H1 (cell line): ENCODE measurements around the gene MAP2K5. TPM values are rescaled to one million over a fixed set of nuclear protein-coding genes. Genes with fewer than 3 reads are reported as not detected.

Experiments
- CTCF ChIA-PET: fragments of 300-600 bp; sonication (Branson Sonifier 250); formaldehyde crosslinking; loops from one replicate; lab custom pipeline; 2021; ENCODE audit not compliant: partially characterized antibody; lab: Charles Lee
- POLR2A ChIA-PET: fragments of 300-600 bp; sonication (Branson Sonifier 250); formaldehyde crosslinking; loops from one replicate; lab custom pipeline; 2021; ENCODE audit warnings: inconsistent platforms; ENCODE audit not compliant: partially characterized antibody; lab: Charles Lee
- DNase-seq, 2 experiments: peaks; one replicate each; pipeline versions ENCODE4 v3.0.0 to v3.0.0-alpha.2; 2010 to 2022; ENCODE audit warnings: low spot score in 2 of 2, low read depth in 1 of 2, mixed read lengths in 1 of 2
- FAIRE-seq: peaks from 2 replicates; lab custom pipeline; 2011; peaks lifted over from hg19 to GRCh38; lab: Jason Lieb, UNC
- H2AFZ ChIP-seq: 2 replicates; pipeline ENCODE4 v1.8.1; 2012; ENCODE audit warnings: low read length, inconsistent platforms
- H2AK5ac ChIP-seq: 2 replicates; pipeline ENCODE4 v1.6.1; 2013; ENCODE audit warnings: low read depth, low read length
- H2BK120ac ChIP-seq: replicated peaks from 2 replicates; pipeline ENCODE3; 2013; ENCODE audit warnings: low read depth, low read length, inconsistent platforms
- H2BK12ac ChIP-seq: 2 replicates; pipeline ENCODE4 v1.6.1; 2013; ENCODE audit warnings: low read depth, low read length
- H2BK15ac ChIP-seq: 2 replicates; pipeline ENCODE4 v1.6.1; 2013; ENCODE audit warnings: low read length
- H2BK20ac ChIP-seq: 2 replicates; pipeline ENCODE4 v1.6.1; 2013; ENCODE audit warnings: low read length
- H2BK5ac ChIP-seq: 2 replicates; pipeline ENCODE4 v1.6.1; 2013; ENCODE audit warnings: low read depth, low read length
- H3K14ac ChIP-seq: 2 replicates; pipeline ENCODE4 v1.6.1; 2013; ENCODE audit warnings: inconsistent platforms; ENCODE audit not compliant: insufficient read length
- H3K18ac ChIP-seq: 2 replicates; pipeline ENCODE4 v1.6.1; 2013; ENCODE audit warnings: low read length; ENCODE audit errors: extremely low read depth
- H3K23ac ChIP-seq: 2 replicates; pipeline ENCODE4 v1.6.1; 2013; ENCODE audit warnings: inconsistent platforms; ENCODE audit not compliant: insufficient read length
- H3K23me2 ChIP-seq: 2 replicates; pipeline ENCODE4 v1.6.1; 2013; ENCODE audit warnings: low read depth, low read length
- H3K27ac ChIP-seq: 2 replicates; pipeline ENCODE4 v1.6.1; 2011; ENCODE audit warnings: low read depth, low read length, inconsistent platforms
- H3K27me3 ChIP-seq, 4 experiments: replicated peaks in 1 of 4; 1 replicate in 1 of 4; 2 replicates in 3 of 4; pipeline versions ENCODE4 v1.6.1 to v1.8.1; 2011 to 2013; ENCODE audit warnings: low read length in 3 of 4, mild to moderate bottlenecking in 3 of 4, inconsistent platforms in 2 of 4, mixed read lengths in 2 of 4, moderate library complexity in 1 of 4; ENCODE audit not compliant: control insufficient read depth in 3 of 4, insufficient read depth in 3 of 4; ENCODE audit errors: extremely low read depth in 1 of 4
- H3K36me3 ChIP-seq, 4 experiments: 2 replicates each; pipeline versions ENCODE4 v1.6.1 to v1.8.1; 2011 to 2013; ENCODE audit warnings: mild to moderate bottlenecking in 4 of 4, low read length in 3 of 4, moderate library complexity in 2 of 4, control low read depth in 1 of 4, inconsistent platforms in 1 of 4; ENCODE audit not compliant: insufficient read depth in 4 of 4, control insufficient read depth in 2 of 4
- H3K4ac ChIP-seq: replicated peaks from 2 replicates; pipeline ENCODE3; 2013; ENCODE audit warnings: low read length, low read depth, mixed read lengths, inconsistent platforms; ENCODE audit not compliant: insufficient read length
- H3K4me1 ChIP-seq, 4 experiments: replicated peaks in 1 of 4; 1 replicate in 1 of 4; 2 replicates in 3 of 4; pipeline versions ENCODE4 v1.6.1 to v1.8.1; 2011 to 2013; ENCODE audit warnings: low read length in 3 of 4, inconsistent platforms in 2 of 4, mixed read lengths in 1 of 4; ENCODE audit not compliant: insufficient read depth in 4 of 4, control insufficient read depth in 3 of 4
- H3K4me2 ChIP-seq, 2 experiments: 2 replicates each; pipeline versions ENCODE4 v1.6.1 to v1.8.1; 2011 to 2013; ENCODE audit warnings: low read depth in 2 of 2, low read length in 2 of 2, control low read depth in 1 of 2, inconsistent platforms in 1 of 2, mild to moderate bottlenecking in 1 of 2; ENCODE audit not compliant: insufficient read depth in 1 of 2
- H3K4me3 ChIP-seq, 4 experiments: fragments of 200-600, 300-600 bp in 1 of 4; sonication (generic), shearing (Covaris generic), sonication (Bioruptor Twin) in 1 of 4; 2 replicates each; pipeline versions ENCODE4 v1.5.1 to v1.8.1; 2011 to 2016; ENCODE audit warnings: low read length in 4 of 4, low read depth in 3 of 4, control low read depth in 2 of 4, inconsistent platforms in 2 of 4, mild to moderate bottlenecking in 2 of 4, mixed read lengths in 1 of 4, moderate library complexity in 1 of 4; ENCODE audit not compliant: insufficient read depth in 2 of 4; ENCODE audit errors: extremely low read depth in 1 of 4
- H3K56ac ChIP-seq: replicated peaks from 2 replicates; pipeline ENCODE3; 2013; ENCODE audit warnings: low read depth, mild to moderate bottlenecking, mixed read lengths, low read length, inconsistent platforms; ENCODE audit not compliant: insufficient read length
- H3K79me1 ChIP-seq: 2 replicates; pipeline ENCODE4 v1.6.1; 2013; ENCODE audit warnings: low read depth, low read length, control low read depth
- H3K79me2 ChIP-seq, 2 experiments: 2 replicates each; pipeline versions ENCODE4 v1.6.1 to v1.8.1; 2012 to 2013; ENCODE audit warnings: low read length in 2 of 2, mild to moderate bottlenecking in 2 of 2, inconsistent platforms in 1 of 2; ENCODE audit not compliant: insufficient read depth in 2 of 2, control insufficient read depth in 1 of 2
- H3K9ac ChIP-seq, 4 experiments: replicated peaks in 1 of 4; 1 replicate in 1 of 4; 2 replicates in 3 of 4; pipeline versions ENCODE4 v1.6.1 to v1.8.1; 2011 to 2013; ENCODE audit warnings: low read depth in 3 of 4, low read length in 3 of 4, control low read depth in 2 of 4, mild to moderate bottlenecking in 2 of 4, moderate library complexity in 2 of 4, inconsistent platforms in 1 of 4; ENCODE audit errors: extremely low read depth in 1 of 4
- H3K9me3 ChIP-seq, 2 experiments: 2 replicates each; pipeline versions ENCODE4 v1.6.1 to v1.8.1; 2012 to 2013; ENCODE audit warnings: mild to moderate bottlenecking in 2 of 2, moderate library complexity in 2 of 2, control low read depth in 1 of 2, inconsistent platforms in 1 of 2, low read depth in 1 of 2, low read length in 1 of 2, mixed read lengths in 1 of 2; ENCODE audit not compliant: insufficient read depth in 2 of 2
- H4K20me1 ChIP-seq, 2 experiments: replicated peaks in 1 of 2; 2 replicates each; pipeline versions ENCODE3 to v1.8.1; 2011 to 2013; ENCODE audit warnings: inconsistent platforms in 2 of 2, low read length in 2 of 2, mild to moderate bottlenecking in 1 of 2; ENCODE audit not compliant: insufficient read depth in 2 of 2, control insufficient read depth in 1 of 2
- H4K5ac ChIP-seq: 2 replicates; pipeline ENCODE4 v1.6.1; 2013; ENCODE audit warnings: low read length, low read depth, mixed read lengths, inconsistent platforms; ENCODE audit not compliant: insufficient read length
- H4K8ac ChIP-seq: 2 replicates; pipeline ENCODE4 v1.8.0; 2013; ENCODE audit warnings: mild to moderate bottlenecking, moderate library complexity, low read length, inconsistent platforms; ENCODE audit not compliant: insufficient read depth; ENCODE audit errors: extremely low read depth
- H4K91ac ChIP-seq: replicated peaks from 2 replicates; pipeline ENCODE3; 2013; ENCODE audit warnings: low read length, mixed read lengths, inconsistent platforms; ENCODE audit not compliant: insufficient read length
- BCL11A ChIP-seq, 2 experiments: IDR thresholded peaks; one replicate each; pipeline ENCODE4 v1.6.1; 2011; ENCODE audit warnings: low read depth in 2 of 2, low read length in 2 of 2, mild to moderate bottlenecking in 2 of 2
- BRCA1 ChIP-seq: IDR thresholded peaks from 2 replicates; pipeline ENCODE4 v1.6.1; 2012; ENCODE audit warnings: low read depth, low read length, improper control_type of control experiment
- CHD1 ChIP-seq: IDR thresholded peaks from 2 replicates; pipeline ENCODE4 v1.6.1; 2012; ENCODE audit warnings: low read depth, low read length, improper control_type of control experiment
- GABPA ChIP-seq: IDR thresholded peaks from 2 replicates; pipeline ENCODE4 v1.6.1; 2011; ENCODE audit warnings: mild to moderate bottlenecking, low read length, moderate library complexity, borderline replicate concordance; ENCODE audit not compliant: insufficient read depth
- KDM4A ChIP-seq: IDR thresholded peaks from one replicate; pipeline ENCODE4 v1.7.1; 2012; ENCODE audit warnings: low read depth, mild to moderate bottlenecking, moderate library complexity, low read length, inconsistent platforms; ENCODE audit not compliant: severe bottlenecking
- NANOG ChIP-seq: IDR thresholded peaks from 2 replicates; pipeline ENCODE4 v1.6.1; 2011; ENCODE audit warnings: low read length, low read depth, mild to moderate bottlenecking, inconsistent platforms; ENCODE audit not compliant: insufficient read depth, poor library complexity, severe bottlenecking
- PHF8 ChIP-seq: fragments of 200-600 bp; sonication (generic); conservative IDR thresholded peaks from 2 replicates; pipeline ENCODE4 v1.7.1; 2012; ENCODE audit warnings: low read depth, mild to moderate bottlenecking, inconsistent platforms, low read length, moderate library complexity
- RBBP5 ChIP-seq: IDR thresholded peaks from 2 replicates; pipeline ENCODE4 v1.7.1; 2012; ENCODE audit warnings: low read depth, mild to moderate bottlenecking, inconsistent platforms, low read length, moderate library complexity, borderline replicate concordance
- SIN3A ChIP-seq, 2 experiments: IDR thresholded peaks in 1 of 2; conservative IDR thresholded peaks in 1 of 2; 2 replicates each; pipeline ENCODE4 v1.6.1; 2011 to 2012; ENCODE audit warnings: low read length in 2 of 2, improper control_type of control experiment in 1 of 2, low read depth in 1 of 2, mild to moderate bottlenecking in 1 of 2
- SIRT6 ChIP-seq: IDR thresholded peaks from one replicate; pipeline ENCODE4 v1.7.1; 2012; ENCODE audit warnings: low read length, inconsistent platforms
- SP2 ChIP-seq: IDR thresholded peaks from 2 replicates; pipeline ENCODE4 v1.6.1; 2012; ENCODE audit warnings: mild to moderate bottlenecking, low read length, inconsistent platforms
- SP4 ChIP-seq: IDR thresholded peaks from 2 replicates; pipeline ENCODE4 v1.6.1; 2012; ENCODE audit warnings: low read length, inconsistent platforms
- SUZ12 ChIP-seq: fragments of 200-600 bp; sonication (generic); IDR thresholded peaks from 2 replicates; pipeline ENCODE4 v1.6.1; 2012; ENCODE audit warnings: mild to moderate bottlenecking, inconsistent platforms, low read length, moderate library complexity, mixed read lengths
- TBP ChIP-seq: IDR thresholded peaks from 2 replicates; pipeline ENCODE4 v1.6.1; 2011; ENCODE audit warnings: low read depth, low read length, improper control_type of control experiment
- ZNF274 ChIP-seq: IDR thresholded peaks from 2 replicates; pipeline ENCODE4 v1.7.0; 2012; ENCODE audit warnings: low read length, borderline replicate concordance; ENCODE audit errors: extremely low read depth
- WGBS, 2 experiments: shearing (Covaris generic) in 1 of 2; methylation state at CpG; one replicate each; pipeline versions ENCODE4 v1.1.6 to v1.1.7; 2013 to 2015; ENCODE audit warnings: low lambda C conversion rate in 2 of 2, mixed read lengths in 2 of 2, inconsistent platforms in 1 of 2, low coverage in 1 of 2, missing lambda C conversion rate in 1 of 2; ENCODE audit not compliant: insufficient replicate concordance in 2 of 2, insufficient coverage in 1 of 2, insufficient read length in 1 of 2; ENCODE audit errors: extremely low coverage in 1 of 2, missing lambda C conversion rate in 1 of 2; 5-methylcytosine and 5-hydroxymethylcytosine counted together
- polyA plus RNA-seq, 7 experiments: library from polyadenylated mRNA; depleted of rRNA in 3 of 7; stranded (reverse) in 5 of 7; unstranded in 2 of 7; fragments of >200 nt in 5 of 7; fragments of 200-250 nt in 2 of 7; gene quantifications; 1 replicate in 5 of 7; 2 replicates in 1 of 7; 4 replicates in 1 of 7; pipeline versions ENCODE4 v1.2.1 to v1.2.3, GENCODE V29; 2011 to 2013; ENCODE audit warnings: missing spikeins in 2 of 7, mixed read lengths in 2 of 7
- total RNA-seq: library from RNA; stranded (reverse); fragmentation: NEBNext Ultra II Directional; extraction: Animal tissue kit (Norgen Biotek cat#: 25700); gene quantifications from 2 replicates; pipeline ENCODE4 v1.2.1, GENCODE V29; 2021

MAP2K5 gene
- total and polyA plus RNA-seq, 2 of the 8 experiments (the other 6 are each of a cell fraction or from before 2014, with no cell fraction given): 4.4 to 15.8 TPM

DNA sequence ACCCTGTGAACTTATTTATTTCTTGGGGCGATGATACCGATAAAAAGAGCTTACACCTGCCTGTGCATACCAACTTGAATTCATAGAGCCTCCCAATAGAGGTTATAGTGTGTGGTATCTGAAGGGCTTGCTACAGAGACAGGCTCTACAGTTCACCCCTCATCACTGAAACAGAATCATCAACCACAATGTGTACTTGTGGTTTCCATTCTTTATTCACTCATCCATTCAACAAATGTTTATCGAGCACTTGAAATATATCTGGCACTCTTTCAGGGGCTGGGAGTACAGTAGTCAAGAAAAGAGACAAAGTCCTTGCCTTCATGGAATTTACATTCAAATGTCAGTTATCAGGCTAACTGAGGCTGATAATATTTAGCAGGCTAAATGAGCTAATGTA lies 148.4 kb downstream of the MAP2K5 start:
- Histone ChIP-seq H2BK5ac (no peak overlapping the region), H3K23me2 (no peaks in the 10 kb centered on the region), H3K79me2 (no peaks in the 10 kb centered on the region), H3K27me3 (no peaks in the 10 kb centered on the region), H3K4me3 (no peak overlapping the region), H4K5ac (no peak overlapping the region), H2BK120ac (no peak overlapping the region), H3K9me3 (peaks cover 1 to 2% of the 10 kb centered on the region in 2 experiments; a peak in 2 of 4 replicates), H3K4ac (no peak overlapping the region), H3K14ac (no peak overlapping the region), H3K23ac (no peak overlapping the region), H3K79me1 (no peaks in the 10 kb centered on the region), H3K56ac (no peak overlapping the region), H3K18ac (no peak overlapping the region), H4K91ac (no peak overlapping the region), H4K8ac (no peak overlapping the region), H3K9ac (no peak overlapping the region), H4K20me1 (no peaks in the 10 kb centered on the region), H3K4me1 (peaks cover 0 to 5% (median 3%) of the 10 kb centered on the region in 4 experiments; a peak in 3 of 7 replicates), H2BK20ac (no peak overlapping the region), H3K27ac (no peak overlapping the region), H3K36me3 (no peaks in the 10 kb centered on the region), H2AFZ (no peak overlapping the region), H3K4me2 (no peak overlapping the region), H2AK5ac (no peak overlapping the region), H2BK12ac (no peak overlapping the region), H2BK15ac (no peak overlapping the region)
- DNase-seq (no peak), FAIRE-seq (no peak)
- ChIA-PET CTCF (no interaction called here), POLR2A (no interaction called here)
- WGBS, 2 experiments: 88% methylated on average over 3 of the region's 3 CpGs; no CpG with 5 or more reads in 1 of the 2 experiments
- TF ChIP-seq GABPA: no peak
- TF ChIP-seq SP2: no peak
- no peak for TF ChIP-seq ZNF274
- TF ChIP-seq SP4: no peak
- no peak for TF ChIP-seq TBP
- TF ChIP-seq SIRT6: no peak
- TF ChIP-seq CHD1: no peak
- no peak for TF ChIP-seq BRCA1
- TF ChIP-seq SIN3A (conservative IDR thresholded peaks at IDR 0.05 in 1 of 2, IDR thresholded peaks at IDR 0.05 in 1 of 2; ENCODE audit: low read depth in 1 of 2, low read length in 2 of 2): no peak
- TF ChIP-seq NANOG: no peak
- TF ChIP-seq SUZ12: no peak
- no peak for TF ChIP-seq KDM4A
- no peak for TF ChIP-seq BCL11A (IDR thresholded peaks at IDR 0.05; ENCODE audit: low read depth in 2 of 2, low read length in 2 of 2)
- TF ChIP-seq RBBP5: no peak
- no peak for TF ChIP-seq PHF8
